Neural progenitor cell (in vitro differentiated cells): Measurements from ENCODE around the gene CASP1.

ENCODE experiments used
- EZH2 ChIP-seq: fragments of 200-600 bp; sonication (generic); IDR thresholded peaks from 2 replicates; pipeline ENCODE4 v1.6.1; 2017; ENCODE audit warnings: antibody characterized with exemption, mild to moderate bottlenecking, moderate library complexity
- TF ChIP-seq, protein P1 (sequence below): fragments of 200-600 bp; sonication (generic); IDR thresholded peaks from 2 replicates; pipeline ENCODE4 v1.5.1; 2017; ENCODE audit warnings: antibody characterized with exemption, mild to moderate bottlenecking

DNA sequence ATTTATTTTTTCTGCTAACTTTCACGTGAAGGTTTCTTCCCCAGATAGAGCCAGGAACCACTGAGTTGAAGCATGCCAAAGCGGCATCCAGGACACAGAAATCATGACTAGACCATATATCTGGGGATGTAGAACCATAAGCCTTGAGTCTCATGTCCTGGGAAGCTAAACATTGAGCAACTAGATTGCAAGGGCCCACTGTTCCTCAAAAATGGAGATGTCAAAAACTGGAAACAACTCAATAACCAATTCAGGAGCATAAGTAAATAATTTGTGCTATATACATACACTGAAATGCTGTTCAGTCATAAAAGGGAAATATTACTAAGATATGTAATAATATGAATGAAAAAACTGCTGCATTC is 39.2 kb upstream of the CASP1 start:
- TF ChIP-seq, protein P1, sequence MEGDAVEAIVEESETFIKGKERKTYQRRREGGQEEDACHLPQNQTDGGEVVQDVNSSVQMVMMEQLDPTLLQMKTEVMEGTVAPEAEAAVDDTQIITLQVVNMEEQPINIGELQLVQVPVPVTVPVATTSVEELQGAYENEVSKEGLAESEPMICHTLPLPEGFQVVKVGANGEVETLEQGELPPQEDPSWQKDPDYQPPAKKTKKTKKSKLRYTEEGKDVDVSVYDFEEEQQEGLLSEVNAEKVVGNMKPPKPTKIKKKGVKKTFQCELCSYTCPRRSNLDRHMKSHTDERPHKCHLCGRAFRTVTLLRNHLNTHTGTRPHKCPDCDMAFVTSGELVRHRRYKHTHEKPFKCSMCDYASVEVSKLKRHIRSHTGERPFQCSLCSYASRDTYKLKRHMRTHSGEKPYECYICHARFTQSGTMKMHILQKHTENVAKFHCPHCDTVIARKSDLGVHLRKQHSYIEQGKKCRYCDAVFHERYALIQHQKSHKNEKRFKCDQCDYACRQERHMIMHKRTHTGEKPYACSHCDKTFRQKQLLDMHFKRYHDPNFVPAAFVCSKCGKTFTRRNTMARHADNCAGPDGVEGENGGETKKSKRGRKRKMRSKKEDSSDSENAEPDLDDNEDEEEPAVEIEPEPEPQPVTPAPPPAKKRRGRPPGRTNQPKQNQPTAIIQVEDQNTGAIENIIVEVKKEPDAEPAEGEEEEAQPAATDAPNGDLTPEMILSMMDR = no peak
- TF ChIP-seq EZH2 = no peak
